ENCODE measurements around the gene OSBP2. TPM values are rescaled to one million over a fixed set of nuclear protein-coding genes. Genes with fewer than 3 reads are reported as not detected.

OSBP2 gene
- total and polyA plus RNA-seq, 9 donors = 1.3 to 5.1 (median 1.4) TPM

DNA sequence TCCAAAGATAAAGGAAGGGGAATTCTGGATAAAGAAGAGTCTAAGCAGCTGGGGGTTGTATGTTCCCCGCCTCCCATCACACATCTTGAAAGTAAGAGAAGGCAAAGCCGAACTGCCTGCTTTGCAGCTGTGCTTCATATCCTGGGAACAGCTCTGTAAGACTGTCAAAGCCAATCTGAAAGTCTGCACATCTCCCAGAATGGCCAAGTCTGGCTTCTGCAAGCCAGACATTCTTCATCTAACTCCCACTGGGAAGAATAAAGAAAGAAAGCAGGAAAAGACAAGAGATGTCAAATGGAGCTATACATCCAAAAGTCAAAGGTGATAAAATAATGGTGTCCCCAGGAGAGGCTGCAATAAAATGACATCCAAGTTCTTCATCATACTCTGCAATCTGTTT, 258.5 kb downstream of the OSBP2 start:
- no peaks in the 10 kb centered on the region for H3K9me3 ChIP-seq
- no peak overlapping the region for H3K4me3 ChIP-seq
- intact Hi-C loops (cut with DNase I) = no loop called here
- DNase-seq = no peak
- TF ChIP-seq POLR2A (IDR thresholded peaks at IDR 0.05) = no peak
- TF ChIP-seq, protein P1, sequence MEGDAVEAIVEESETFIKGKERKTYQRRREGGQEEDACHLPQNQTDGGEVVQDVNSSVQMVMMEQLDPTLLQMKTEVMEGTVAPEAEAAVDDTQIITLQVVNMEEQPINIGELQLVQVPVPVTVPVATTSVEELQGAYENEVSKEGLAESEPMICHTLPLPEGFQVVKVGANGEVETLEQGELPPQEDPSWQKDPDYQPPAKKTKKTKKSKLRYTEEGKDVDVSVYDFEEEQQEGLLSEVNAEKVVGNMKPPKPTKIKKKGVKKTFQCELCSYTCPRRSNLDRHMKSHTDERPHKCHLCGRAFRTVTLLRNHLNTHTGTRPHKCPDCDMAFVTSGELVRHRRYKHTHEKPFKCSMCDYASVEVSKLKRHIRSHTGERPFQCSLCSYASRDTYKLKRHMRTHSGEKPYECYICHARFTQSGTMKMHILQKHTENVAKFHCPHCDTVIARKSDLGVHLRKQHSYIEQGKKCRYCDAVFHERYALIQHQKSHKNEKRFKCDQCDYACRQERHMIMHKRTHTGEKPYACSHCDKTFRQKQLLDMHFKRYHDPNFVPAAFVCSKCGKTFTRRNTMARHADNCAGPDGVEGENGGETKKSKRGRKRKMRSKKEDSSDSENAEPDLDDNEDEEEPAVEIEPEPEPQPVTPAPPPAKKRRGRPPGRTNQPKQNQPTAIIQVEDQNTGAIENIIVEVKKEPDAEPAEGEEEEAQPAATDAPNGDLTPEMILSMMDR (IDR thresholded peaks at IDR 0.05) = no peak
- TF ChIP-seq EP300 (IDR thresholded peaks at IDR 0.05) = no peak
- 89 to 95% (median 91%) methylated on average over 2 of the region's 2 CpGs for WGBS, 3 donors
- H3K36me3 ChIP-seq = no peaks in the 10 kb centered on the region
- no peaks in the 10 kb centered on the region for H3K27me3 ChIP-seq
- no peaks in the 10 kb centered on the region for H3K4me1 ChIP-seq (ENCODE audit: insufficient read depth)
- H3K27ac ChIP-seq = no peak overlapping the region

DNA sequence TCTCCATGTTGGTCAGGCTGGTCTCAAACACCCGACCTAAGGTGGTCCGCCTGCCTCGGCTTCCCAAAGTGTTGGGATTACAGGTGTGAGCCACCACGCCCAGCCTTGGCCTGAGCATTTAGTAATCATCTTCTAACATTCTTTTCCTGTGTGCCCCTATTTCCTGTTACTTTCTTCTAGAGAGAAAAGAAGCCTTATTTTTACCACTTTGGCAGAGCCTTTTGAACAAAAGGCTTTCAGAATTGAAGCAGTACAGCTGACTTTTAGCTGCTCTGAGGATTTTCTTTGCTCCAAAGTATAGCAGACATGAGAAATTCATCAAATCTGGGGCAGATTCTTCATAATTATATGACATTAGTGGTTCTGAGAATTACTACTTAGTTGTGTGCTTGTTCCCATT, 260.5 kb downstream of the OSBP2 start:
- no peaks in the 10 kb centered on the region for H3K4me1 ChIP-seq (ENCODE audit: insufficient read depth)

More for the DNA sequence above, 260.5 kb downstream of the OSBP2 start:
- no peak overlapping the region for H3K4me3 ChIP-seq
- intact Hi-C loops (cut with DNase I) = no loop called here
- no peak overlapping the region for H3K27ac ChIP-seq
- H3K9me3 ChIP-seq = no peaks in the 10 kb centered on the region
- no peaks in the 10 kb centered on the region for H3K27me3 ChIP-seq
- DNase-seq = no peak
- no peaks in the 10 kb centered on the region for H3K36me3 ChIP-seq
- TF ChIP-seq, protein P1 (IDR thresholded peaks at IDR 0.05) = no peak
- TF ChIP-seq EP300 (IDR thresholded peaks at IDR 0.05) (no peak), POLR2A (IDR thresholded peaks at IDR 0.05) (no peak)
- 97 to 98% (median 97%) methylated on average over 4 of the region's 4 CpGs for WGBS, 3 donors

MicroRNAs encoded within 50 kb of the gene (microRNA counts, 767-probe panel; counts per million panel counts)
- microRNA hsa-miR-3200-3p = 530 counts per million, percentile 78 among the panel's probes with 10 or more counts

Small RNA genes lying within 50 kb of the gene (microRNA-seq; reads per million reads assigned to microRNA genes)
- 1.2 to 1.9 (median 1.6) reads per million in 3 donors for gene MIR3200

Small RNA genes lying within 50 kb of the gene (small RNA-seq; reads per million reads assigned to genes)
- gene MIR3200 = not detected

Other genes with a start within 250 kb of the OSBP2 start
- not detected for gene SEC14L3, start 222.9 kb upstream of the OSBP2 start, total RNA-seq
- not detected for gene SEC14L3, start 222.9 kb upstream of the OSBP2 start, polyA plus RNA-seq
- under 1 TPM in 5 of 7 donors, not detected in 2; 0.12 to 0.32 (median 0.23) TPM for gene SEC14L4, start 189.2 kb upstream of the OSBP2 start, total RNA-seq
- under 1 TPM; 0.15 to 0.19 TPM for gene SEC14L4, start 189.2 kb upstream of the OSBP2 start, polyA plus RNA-seq
- gene SEC14L6, start 148.1 kb upstream of the OSBP2 start, total RNA-seq = 1 to 10 TPM in 5 of 7 donors, under 1 TPM in 2; 0.92 to 2.8 (median 2.0) TPM
- gene SEC14L6, start 148.1 kb upstream of the OSBP2 start, polyA plus RNA-seq = 1 to 10 TPM; 1.0 to 1.7 TPM
- 1 to 10 TPM; 1.1 to 4.1 (median 1.9) TPM for gene GAL3ST1, start 120.2 kb upstream of the OSBP2 start, total RNA-seq
- 1 to 10 TPM in 1 of 2 donors, not detected in 1; 1.9 TPM for gene GAL3ST1, start 120.2 kb upstream of the OSBP2 start, polyA plus RNA-seq
- 10 to 100 TPM; 29.0 to 82.3 (median 63.7) TPM for gene PES1, start 103.0 kb upstream of the OSBP2 start, total RNA-seq
- gene PES1, start 103.0 kb upstream of the OSBP2 start, polyA plus RNA-seq = 10 to 100 TPM; 50.1 to 62.5 TPM
- gene TCN2, start 87.7 kb upstream of the OSBP2 start, total RNA-seq = 10 to 100 TPM in 4 of 7 donors, 1 to 10 TPM in 3; 5.1 to 33.9 (median 15.6) TPM
- 10 to 100 TPM; 13.4 to 27.9 TPM for gene TCN2, start 87.7 kb upstream of the OSBP2 start, polyA plus RNA-seq
- gene SLC35E4, start 59.1 kb upstream of the OSBP2 start, total RNA-seq = 1 to 10 TPM; 3.1 to 6.7 (median 3.7) TPM
- 1 to 10 TPM in 1 of 2 donors, under 1 TPM in 1; 0.90 to 3.0 TPM for gene SLC35E4, start 59.1 kb upstream of the OSBP2 start, polyA plus RNA-seq
- 10 to 100 TPM in 1 of 7 donors, 1 to 10 TPM in 6; 3.3 to 18.5 (median 5.7) TPM for gene DUSP18, start 27.0 kb upstream of the OSBP2 start, total RNA-seq
- gene DUSP18, start 27.0 kb upstream of the OSBP2 start, polyA plus RNA-seq = 1 to 10 TPM; 3.7 to 5.9 TPM